Fibroblast of the conjunctiva (primary cell): ENCODE results near the gene RAPGEF3.
A peak's percentile ranks its signal among the peaks of the same experiment; 100 is the strongest.

Source experiments
- DNase-seq: peaks from one replicate; pipeline ENCODE4 v3.0.0-alpha.2; 2010; ENCODE audit warnings: low read depth

The RAPGEF3 gene

GRCh38 chr12:47789712-47790489, 31.2 kb upstream of the RAPGEF3 start:
- DNase-seq, result no peak

- DNase-seq, result no peak
Measured at GRCh38 chr12:47789141-47789540, 30.5 kb upstream of the RAPGEF3 start.

- no peak for DNase-seq
Measured at GRCh38 chr12:47787596-47788319, 29.1 kb upstream of the RAPGEF3 start.

- DNase-seq, result no peak
Measured at GRCh38 chr12:47786662-47787280, 28.1 kb upstream of the RAPGEF3 start.

- DNase-seq, result no peak
Measured at GRCh38 chr12:47785887-47786661, 27.4 kb upstream of the RAPGEF3 start.

GRCh38 chr12:47785036-47785886, 26.6 kb upstream of the RAPGEF3 start:
- no peak for DNase-seq

- no peak for DNase-seq
Measured at GRCh38 chr12:47783821-47784819, 25.4 kb upstream of the RAPGEF3 start.

- DNase-seq, result no peak
Measured at GRCh38 chr12:47783024-47783755, 24.5 kb upstream of the RAPGEF3 start.

GRCh38 chr12:47782372-47782770, 23.7 kb upstream of the RAPGEF3 start:
- no peak for DNase-seq

GRCh38 chr12:47781479-47782371, 23.0 kb upstream of the RAPGEF3 start:
- DNase-seq, result no peak

- DNase-seq, result no peak
Measured at GRCh38 chr12:47779943-47780504, 21.3 kb upstream of the RAPGEF3 start.

GRCh38 chr12:47779301-47779942, 20.7 kb upstream of the RAPGEF3 start:
- DNase-seq, result peak; percentile 74

GRCh38 chr12:47778881-47779280, 20.2 kb upstream of the RAPGEF3 start:
- no peak for DNase-seq

- no peak for DNase-seq
Measured at GRCh38 chr12:47777741-47778558, 19.3 kb upstream of the RAPGEF3 start.

GRCh38 chr12:47777151-47777550, 18.5 kb upstream of the RAPGEF3 start:
- DNase-seq, result no peak

GRCh38 chr12:47776471-47777143, 17.9 kb upstream of the RAPGEF3 start:
- peak; percentile 22 for DNase-seq
